ENCODE data around the gene INF2.

Gene INF2

GRCh38 chr14:104698688-104699425, 9.4 kb downstream of the INF2 start:
- no peaks in the 10 kb centered on the region for H3K27me3 Mint-ChIP-seq
- ATAC-seq: no peak
- peaks cover 17% of the 10 kb centered on the region for H3K36me3 Mint-ChIP-seq
- H3K4me3 Mint-ChIP-seq: no peak overlapping the region
- H3K4me1 Mint-ChIP-seq: peaks cover 38% of the 10 kb centered on the region
- H3K27ac Mint-ChIP-seq: peak overlapping the region; percentile 17
- H3K9me3 Mint-ChIP-seq: no peaks in the 10 kb centered on the region

- Mint-ChIP-seq H3K27me3 (no peaks in the 10 kb centered on the region), H3K9me3 (no peaks in the 10 kb centered on the region), H3K27ac (no peak overlapping the region), H3K36me3 (peaks cover 22% of the 10 kb centered on the region), H3K4me3 (no peak overlapping the region), H3K4me1 (peaks cover 33% of the 10 kb centered on the region)
- no peak for ATAC-seq
These were observed 10.0 kb downstream of the INF2 start for GRCh38 chr14:104699426-104699748.

GRCh38 chr14:104700225-104700651, 10.8 kb downstream of the INF2 start:
- H3K9me3 Mint-ChIP-seq: no peaks in the 10 kb centered on the region
- H3K36me3 Mint-ChIP-seq: peaks cover 23% of the 10 kb centered on the region
- H3K4me1 Mint-ChIP-seq: peaks cover 24% of the 10 kb centered on the region
- H3K27ac Mint-ChIP-seq: no peak overlapping the region
- no peaks in the 10 kb centered on the region for H3K27me3 Mint-ChIP-seq
- no peak for ATAC-seq
- H3K4me3 Mint-ChIP-seq: no peak overlapping the region

- Mint-ChIP-seq H3K4me3 (no peak overlapping the region), H3K27ac (no peak overlapping the region), H3K9me3 (no peaks in the 10 kb centered on the region), H3K27me3 (no peaks in the 10 kb centered on the region), H3K36me3 (peaks cover 20% of the 10 kb centered on the region), H3K4me1 (peaks cover 19% of the 10 kb centered on the region)
- no peak for ATAC-seq
These were observed 11.4 kb downstream of the INF2 start for GRCh38 chr14:104700747-104701217.

- Mint-ChIP-seq H3K4me1 (peaks cover 11% of the 10 kb centered on the region), H3K36me3 (peaks cover 14% of the 10 kb centered on the region), H3K4me3 (no peak overlapping the region), H3K27me3 (no peaks in the 10 kb centered on the region), H3K9me3 (no peaks in the 10 kb centered on the region), H3K27ac (no peak overlapping the region)
- ATAC-seq: no peak
These were observed 12.1 kb downstream of the INF2 start for GRCh38 chr14:104701383-104702076.

GRCh38 chr14:104702106-104702505, 12.7 kb downstream of the INF2 start:
- Mint-ChIP-seq H3K4me1 (peaks cover 11% of the 10 kb centered on the region), H3K36me3 (peaks cover 14% of the 10 kb centered on the region), H3K27ac (no peak overlapping the region), H3K4me3 (no peak overlapping the region), H3K9me3 (no peaks in the 10 kb centered on the region), H3K27me3 (no peaks in the 10 kb centered on the region)
- ATAC-seq: no peak

GRCh38 chr14:104702673-104703072, 13.3 kb downstream of the INF2 start:
- H3K27ac Mint-ChIP-seq: no peak overlapping the region
- H3K4me3 Mint-ChIP-seq: no peak overlapping the region
- no peaks in the 10 kb centered on the region for H3K27me3 Mint-ChIP-seq
- H3K4me1 Mint-ChIP-seq: peaks cover 11% of the 10 kb centered on the region
- ATAC-seq: no peak
- no peaks in the 10 kb centered on the region for H3K9me3 Mint-ChIP-seq
- peaks cover 14% of the 10 kb centered on the region for H3K36me3 Mint-ChIP-seq

- Mint-ChIP-seq H3K27ac (no peak overlapping the region), H3K4me3 (no peak overlapping the region), H3K9me3 (no peaks in the 10 kb centered on the region), H3K36me3 (peaks cover 14% of the 10 kb centered on the region), H3K4me1 (peaks cover 12% of the 10 kb centered on the region), H3K27me3 (no peaks in the 10 kb centered on the region)
- ATAC-seq: peak; percentile 3
These were observed 13.9 kb downstream of the INF2 start for GRCh38 chr14:104703269-104703668.

- Mint-ChIP-seq H3K27ac (no peak overlapping the region), H3K27me3 (no peaks in the 10 kb centered on the region), H3K4me1 (peaks cover 14% of the 10 kb centered on the region), H3K9me3 (no peaks in the 10 kb centered on the region), H3K4me3 (no peak overlapping the region), H3K36me3 (peaks cover 14% of the 10 kb centered on the region)
- no peak for ATAC-seq
These were observed 14.8 kb downstream of the INF2 start for GRCh38 chr14:104704252-104704651.

- H3K4me1 Mint-ChIP-seq: peaks cover 10% of the 10 kb centered on the region
- H3K36me3 Mint-ChIP-seq: peaks cover 14% of the 10 kb centered on the region
- H3K27me3 Mint-ChIP-seq: no peaks in the 10 kb centered on the region
- no peak for ATAC-seq
- no peak overlapping the region for H3K4me3 Mint-ChIP-seq
- H3K9me3 Mint-ChIP-seq: no peaks in the 10 kb centered on the region
- no peak overlapping the region for H3K27ac Mint-ChIP-seq
These were observed 16.1 kb downstream of the INF2 start for GRCh38 chr14:104705340-104706047.

- no peaks in the 10 kb centered on the region for H3K27me3 Mint-ChIP-seq
- H3K9me3 Mint-ChIP-seq: no peaks in the 10 kb centered on the region
- no peak for ATAC-seq
- H3K4me3 Mint-ChIP-seq: no peak overlapping the region
- no peak overlapping the region for H3K27ac Mint-ChIP-seq
- peaks cover 8% of the 10 kb centered on the region for H3K4me1 Mint-ChIP-seq
- H3K36me3 Mint-ChIP-seq: peaks cover 14% of the 10 kb centered on the region
These were observed 17.6 kb downstream of the INF2 start for GRCh38 chr14:104706733-104707607.

GRCh38 chr14:104707608-104708595, 18.5 kb downstream of the INF2 start:
- H3K4me1 Mint-ChIP-seq: peaks cover 8% of the 10 kb centered on the region
- H3K36me3 Mint-ChIP-seq: peaks cover 16% of the 10 kb centered on the region
- peak overlapping the region; percentile 28 for H3K27ac Mint-ChIP-seq
- no peaks in the 10 kb centered on the region for H3K27me3 Mint-ChIP-seq
- H3K4me3 Mint-ChIP-seq: no peak overlapping the region
- no peaks in the 10 kb centered on the region for H3K9me3 Mint-ChIP-seq
- peak; percentile 5 for ATAC-seq

- Mint-ChIP-seq H3K36me3 (peaks cover 13% of the 10 kb centered on the region), H3K27ac (peak overlapping the region; percentile 28), H3K9me3 (no peaks in the 10 kb centered on the region), H3K27me3 (no peaks in the 10 kb centered on the region), H3K4me3 (no peak overlapping the region), H3K4me1 (peaks cover 8% of the 10 kb centered on the region)
- peak; percentile 69 for ATAC-seq
These were observed 19.3 kb downstream of the INF2 start for GRCh38 chr14:104708606-104709268.
